Measurements from ENCODE around the gene ACTG1. TPM values are rescaled to one million over a fixed set of nuclear protein-coding genes. Genes with fewer than 3 reads are reported as not detected.

Gene ACTG1
- total and polyA plus RNA-seq, 9 of the 15 experiments (the other 6 are each of a cell fraction or from before 2014, with no cell fraction given) = 224 to 1,775 (median 568) TPM

DNA sequence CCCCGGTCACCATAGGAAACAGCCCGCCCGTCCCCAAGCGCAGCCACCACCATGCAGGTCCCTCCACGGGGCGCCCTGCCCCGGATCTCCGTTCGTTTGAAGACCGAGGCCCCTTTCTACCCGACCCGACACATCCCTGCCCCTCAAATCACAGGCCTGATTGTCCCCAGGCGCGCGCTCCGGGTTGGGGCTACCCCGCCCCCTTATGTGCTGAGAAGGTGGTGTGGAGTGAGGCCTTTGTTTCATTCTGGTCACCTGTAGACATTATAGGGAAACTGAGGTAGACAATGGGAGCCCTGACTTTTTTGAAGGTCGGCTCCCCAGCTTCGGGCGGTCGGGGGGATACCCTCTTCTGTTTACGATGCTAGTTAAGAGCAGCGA is 763 bp upstream of the ACTG1 start (continued):
- TF ChIP-seq, protein P1, sequence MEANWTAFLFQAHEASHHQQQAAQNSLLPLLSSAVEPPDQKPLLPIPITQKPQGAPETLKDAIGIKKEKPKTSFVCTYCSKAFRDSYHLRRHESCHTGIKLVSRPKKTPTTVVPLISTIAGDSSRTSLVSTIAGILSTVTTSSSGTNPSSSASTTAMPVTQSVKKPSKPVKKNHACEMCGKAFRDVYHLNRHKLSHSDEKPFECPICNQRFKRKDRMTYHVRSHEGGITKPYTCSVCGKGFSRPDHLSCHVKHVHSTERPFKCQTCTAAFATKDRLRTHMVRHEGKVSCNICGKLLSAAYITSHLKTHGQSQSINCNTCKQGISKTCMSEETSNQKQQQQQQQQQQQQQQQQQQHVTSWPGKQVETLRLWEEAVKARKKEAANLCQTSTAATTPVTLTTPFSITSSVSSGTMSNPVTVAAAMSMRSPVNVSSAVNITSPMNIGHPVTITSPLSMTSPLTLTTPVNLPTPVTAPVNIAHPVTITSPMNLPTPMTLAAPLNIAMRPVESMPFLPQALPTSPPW (CRISPR knock-in tag; IDR thresholded peaks at IDR 0.05) = no peak
- TF ChIP-seq, protein P2, sequence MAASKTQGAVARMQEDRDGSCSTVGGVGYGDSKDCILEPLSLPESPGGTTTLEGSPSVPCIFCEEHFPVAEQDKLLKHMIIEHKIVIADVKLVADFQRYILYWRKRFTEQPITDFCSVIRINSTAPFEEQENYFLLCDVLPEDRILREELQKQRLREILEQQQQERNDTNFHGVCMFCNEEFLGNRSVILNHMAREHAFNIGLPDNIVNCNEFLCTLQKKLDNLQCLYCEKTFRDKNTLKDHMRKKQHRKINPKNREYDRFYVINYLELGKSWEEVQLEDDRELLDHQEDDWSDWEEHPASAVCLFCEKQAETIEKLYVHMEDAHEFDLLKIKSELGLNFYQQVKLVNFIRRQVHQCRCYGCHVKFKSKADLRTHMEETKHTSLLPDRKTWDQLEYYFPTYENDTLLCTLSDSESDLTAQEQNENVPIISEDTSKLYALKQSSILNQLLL (CRISPR knock-in tag; IDR thresholded peaks at IDR 0.05; ENCODE audit: borderline replicate concordance) = no peak
- TF ChIP-seq NCOA6 (IDR thresholded peaks at IDR 0.05) (no peak), GATAD2B (IDR thresholded peaks at IDR 0.05; ENCODE audit: borderline replicate concordance) (no peak), HMG20A (CRISPR knock-in tag; conservative IDR thresholded peaks at IDR 0.05) (no peak), ZNF24 (IDR thresholded peaks at IDR 0.05) (no peak), XRCC3 (IDR thresholded peaks at IDR 0.05) (no peak), KDM1A (IDR thresholded peaks at IDR 0.05) (peak in 1 of 2 experiments; percentile 13; a peak in 1 of 4 replicates), PRPF4 (IDR thresholded peaks at IDR 0.05; ENCODE audit: insufficient read depth, low read depth, low read length, poor library complexity, severe bottlenecking) (no peak), SP1 (CRISPR knock-in tag; IDR thresholded peaks at IDR 0.05) (peak; percentile 18; the same call in 1 of the 2 replicates), KAT8 (IDR thresholded peaks at IDR 0.05; ENCODE audit: low read depth) (no peak), TCFL5 (CRISPR knock-in tag; conservative IDR thresholded peaks at IDR 0.05) (no peak), ZNF589 (CRISPR knock-in tag; IDR thresholded peaks at IDR 0.05; ENCODE audit: low read depth) (no peak; the same call in 1 of the 2 replicates), ESRRB (CRISPR knock-in tag; IDR thresholded peaks at IDR 0.05; ENCODE audit: borderline replicate concordance) (no peak), PHB (CRISPR knock-in tag; IDR thresholded peaks at IDR 0.05) (no peak), SIN3A (IDR thresholded peaks at IDR 0.05; ENCODE audit: borderline replicate concordance in 2 of 2, control insufficient read depth in 1 of 2, low read depth in 2 of 2, low read length in 2 of 2) (no peak)
- TF ChIP-seq, protein P3, sequence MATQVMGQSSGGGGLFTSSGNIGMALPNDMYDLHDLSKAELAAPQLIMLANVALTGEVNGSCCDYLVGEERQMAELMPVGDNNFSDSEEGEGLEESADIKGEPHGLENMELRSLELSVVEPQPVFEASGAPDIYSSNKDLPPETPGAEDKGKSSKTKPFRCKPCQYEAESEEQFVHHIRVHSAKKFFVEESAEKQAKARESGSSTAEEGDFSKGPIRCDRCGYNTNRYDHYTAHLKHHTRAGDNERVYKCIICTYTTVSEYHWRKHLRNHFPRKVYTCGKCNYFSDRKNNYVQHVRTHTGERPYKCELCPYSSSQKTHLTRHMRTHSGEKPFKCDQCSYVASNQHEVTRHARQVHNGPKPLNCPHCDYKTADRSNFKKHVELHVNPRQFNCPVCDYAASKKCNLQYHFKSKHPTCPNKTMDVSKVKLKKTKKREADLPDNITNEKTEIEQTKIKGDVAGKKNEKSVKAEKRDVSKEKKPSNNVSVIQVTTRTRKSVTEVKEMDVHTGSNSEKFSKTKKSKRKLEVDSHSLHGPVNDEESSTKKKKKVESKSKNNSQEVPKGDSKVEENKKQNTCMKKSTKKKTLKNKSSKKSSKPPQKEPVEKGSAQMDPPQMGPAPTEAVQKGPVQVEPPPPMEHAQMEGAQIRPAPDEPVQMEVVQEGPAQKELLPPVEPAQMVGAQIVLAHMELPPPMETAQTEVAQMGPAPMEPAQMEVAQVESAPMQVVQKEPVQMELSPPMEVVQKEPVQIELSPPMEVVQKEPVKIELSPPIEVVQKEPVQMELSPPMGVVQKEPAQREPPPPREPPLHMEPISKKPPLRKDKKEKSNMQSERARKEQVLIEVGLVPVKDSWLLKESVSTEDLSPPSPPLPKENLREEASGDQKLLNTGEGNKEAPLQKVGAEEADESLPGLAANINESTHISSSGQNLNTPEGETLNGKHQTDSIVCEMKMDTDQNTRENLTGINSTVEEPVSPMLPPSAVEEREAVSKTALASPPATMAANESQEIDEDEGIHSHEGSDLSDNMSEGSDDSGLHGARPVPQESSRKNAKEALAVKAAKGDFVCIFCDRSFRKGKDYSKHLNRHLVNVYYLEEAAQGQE (IDR thresholded peaks at IDR 0.05; ENCODE audit: borderline replicate concordance) = no peak
- TF ChIP-seq, protein P3 (CRISPR knock-in tag; IDR thresholded peaks at IDR 0.05; ENCODE audit: low read depth) = no peak

Data from K562 (cell line).